ENCODE measurements around the gene HPS6.

- no peak for TF ChIP-seq CTCF (IDR thresholded peaks at IDR 0.05)
- no peak for TF ChIP-seq POLR2A (IDR thresholded peaks at IDR 0.05)
Observed at GRCh38 chr10:102068216-102068615, 3.1 kb downstream of the HPS6 start.

Data from heart left ventricle (tissue), 13 donors.